ENCODE results near the gene KIRREL1.

Gene KIRREL1

DNA sequence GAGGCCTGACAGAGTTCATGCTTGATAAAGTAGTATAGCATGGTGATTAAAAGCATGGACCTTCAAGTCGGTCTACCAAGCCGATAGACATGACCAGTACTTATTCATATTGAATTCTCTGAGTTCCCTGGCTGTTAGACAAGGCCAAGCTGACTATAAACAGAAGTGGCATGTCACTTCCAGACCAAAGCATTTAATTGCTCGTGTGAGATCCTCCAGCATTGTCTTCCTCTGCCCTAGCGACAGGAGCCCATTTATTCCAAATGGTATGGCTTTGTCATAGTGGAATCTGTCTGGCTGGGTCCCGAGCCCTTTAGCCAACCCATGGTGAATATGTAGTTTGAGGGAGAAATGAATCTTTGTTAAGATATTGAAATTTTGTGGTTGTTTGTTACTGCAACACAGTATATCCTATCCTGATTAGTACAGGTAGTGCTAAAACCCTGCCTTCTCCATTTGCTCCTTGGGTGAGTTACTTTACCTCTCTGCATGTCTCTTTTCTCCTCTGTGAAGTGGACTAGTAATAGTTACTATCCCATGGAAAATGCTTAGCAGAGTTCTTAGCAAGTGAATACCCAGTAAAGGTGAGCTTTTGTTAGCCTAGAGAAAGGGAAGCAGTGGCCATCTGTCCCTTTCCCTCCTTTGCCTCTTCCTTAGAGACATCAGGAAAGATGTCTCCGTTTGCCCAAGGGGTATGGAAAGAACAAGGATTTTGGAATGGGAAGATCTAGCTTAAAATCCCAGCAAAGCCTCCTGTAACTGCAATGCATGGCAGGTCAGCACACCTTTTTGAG is 109.6 kb downstream of the KIRREL1 start:
- in situ Hi-C loops (cut with MboI; ENCODE audit: low sequenced_read_pairs), result no loop called here

DNA sequence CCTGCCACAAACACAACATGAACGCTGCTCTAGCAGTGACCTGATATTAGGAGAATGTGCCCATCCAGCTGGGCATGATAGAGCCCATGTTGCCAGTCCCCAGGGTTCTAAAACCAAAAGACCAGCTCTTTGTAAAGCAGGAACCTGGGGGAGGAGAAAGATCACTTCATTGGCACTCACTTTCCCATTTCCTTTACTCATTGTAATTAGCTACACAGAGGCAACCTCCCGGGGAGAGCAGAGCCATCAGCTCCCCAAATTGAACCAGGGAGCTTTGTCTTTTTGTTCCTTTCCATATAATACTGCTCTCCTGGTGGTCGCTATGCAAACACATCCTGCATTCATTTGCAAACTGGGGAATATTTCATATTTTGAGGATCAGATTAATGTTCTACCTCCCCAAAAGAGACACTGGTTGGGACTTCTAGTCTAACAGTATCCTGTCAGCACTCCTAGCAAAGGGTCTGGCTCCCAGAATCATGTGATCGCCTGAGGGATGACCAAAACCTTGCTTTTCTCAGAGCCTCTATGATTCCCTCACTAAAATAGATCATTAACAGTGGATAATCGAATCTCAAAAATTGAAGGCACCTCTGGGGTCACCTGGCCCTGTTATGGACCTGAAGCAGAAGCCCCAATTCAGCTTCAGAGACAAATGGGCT is 110.5 kb downstream of the KIRREL1 start:
- in situ Hi-C loops (cut with MboI; ENCODE audit: low sequenced_read_pairs), result no loop called here

DNA sequence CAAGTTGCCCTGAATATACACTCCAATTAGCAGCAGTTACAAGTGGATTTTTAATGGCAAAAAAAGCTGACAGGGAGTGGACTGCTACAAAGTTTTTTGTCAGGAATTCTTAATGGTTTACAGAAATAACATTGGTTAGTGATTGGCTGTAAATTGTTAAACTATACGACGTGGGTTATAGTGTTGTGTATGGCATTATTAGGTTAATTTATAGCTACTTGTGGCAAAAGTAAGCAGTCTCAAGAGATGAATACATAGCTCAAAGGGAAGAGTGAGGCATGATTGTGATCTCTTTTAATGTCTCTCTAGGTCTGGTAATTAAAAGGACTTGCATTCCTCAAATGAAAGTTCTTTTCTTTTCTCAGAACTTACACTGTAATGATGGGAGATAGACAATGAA is 111.4 kb downstream of the KIRREL1 start:
- in situ Hi-C loops (cut with MboI; ENCODE audit: low sequenced_read_pairs), result no loop called here

DNA sequence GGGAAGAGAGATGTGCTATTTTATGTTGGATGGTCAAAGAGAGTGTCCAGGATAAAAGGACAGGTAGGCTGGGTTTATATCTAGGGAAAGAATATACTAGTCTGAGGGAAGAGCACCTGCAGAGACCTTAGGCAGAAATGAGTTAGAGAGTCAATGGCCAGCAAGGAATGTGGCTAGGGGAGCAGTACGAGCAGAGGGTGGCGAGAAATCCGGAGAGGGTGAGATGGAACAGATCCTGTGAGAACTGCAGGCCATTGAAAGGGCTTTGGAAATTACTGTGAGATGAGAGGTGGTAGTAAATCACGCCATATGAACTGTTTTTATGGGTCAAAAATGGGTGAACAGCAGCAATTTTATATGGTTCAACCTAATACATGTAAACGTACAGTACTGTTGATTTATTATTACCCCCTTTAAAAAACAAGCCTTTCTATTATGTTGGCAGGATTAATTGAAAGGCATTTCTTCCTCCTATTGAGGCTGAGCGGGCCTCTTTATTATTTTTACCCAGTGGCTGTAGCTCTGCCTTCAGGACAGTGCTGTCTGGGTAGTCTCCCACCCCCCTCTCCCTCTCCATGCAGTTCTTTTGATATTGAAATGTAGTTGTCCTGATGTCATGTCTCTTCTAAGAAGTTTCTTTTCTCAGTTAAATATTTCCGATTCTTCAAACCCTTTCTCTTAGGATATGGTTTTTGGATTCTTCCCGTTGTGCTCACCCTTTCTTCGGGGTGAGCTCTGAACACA is 112.1 kb downstream of the KIRREL1 start:
- in situ Hi-C loops (cut with MboI; ENCODE audit: low sequenced_read_pairs), result no loop called here

DNA sequence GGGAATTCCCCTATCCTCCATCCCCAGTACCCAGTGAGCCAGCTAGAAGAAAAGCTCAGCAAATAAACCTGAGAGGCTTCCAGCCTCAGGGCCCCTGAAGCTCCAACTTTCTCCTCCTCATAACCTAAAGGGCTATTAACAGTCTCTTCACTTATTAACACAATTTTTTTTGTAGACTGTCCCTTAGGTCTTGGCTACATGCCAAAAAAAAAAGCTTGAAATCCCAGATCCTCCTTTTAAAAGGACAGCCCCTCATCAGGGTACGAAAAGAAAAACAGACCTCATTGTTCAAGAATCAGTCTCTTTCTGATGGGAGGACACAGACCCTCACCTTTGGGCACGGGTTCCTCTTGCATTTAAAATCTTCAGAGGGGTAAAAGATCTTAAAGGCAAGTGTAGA is 114.5 kb downstream of the KIRREL1 start:
- in situ Hi-C loops (cut with MboI; ENCODE audit: low sequenced_read_pairs), result no loop called here

DNA sequence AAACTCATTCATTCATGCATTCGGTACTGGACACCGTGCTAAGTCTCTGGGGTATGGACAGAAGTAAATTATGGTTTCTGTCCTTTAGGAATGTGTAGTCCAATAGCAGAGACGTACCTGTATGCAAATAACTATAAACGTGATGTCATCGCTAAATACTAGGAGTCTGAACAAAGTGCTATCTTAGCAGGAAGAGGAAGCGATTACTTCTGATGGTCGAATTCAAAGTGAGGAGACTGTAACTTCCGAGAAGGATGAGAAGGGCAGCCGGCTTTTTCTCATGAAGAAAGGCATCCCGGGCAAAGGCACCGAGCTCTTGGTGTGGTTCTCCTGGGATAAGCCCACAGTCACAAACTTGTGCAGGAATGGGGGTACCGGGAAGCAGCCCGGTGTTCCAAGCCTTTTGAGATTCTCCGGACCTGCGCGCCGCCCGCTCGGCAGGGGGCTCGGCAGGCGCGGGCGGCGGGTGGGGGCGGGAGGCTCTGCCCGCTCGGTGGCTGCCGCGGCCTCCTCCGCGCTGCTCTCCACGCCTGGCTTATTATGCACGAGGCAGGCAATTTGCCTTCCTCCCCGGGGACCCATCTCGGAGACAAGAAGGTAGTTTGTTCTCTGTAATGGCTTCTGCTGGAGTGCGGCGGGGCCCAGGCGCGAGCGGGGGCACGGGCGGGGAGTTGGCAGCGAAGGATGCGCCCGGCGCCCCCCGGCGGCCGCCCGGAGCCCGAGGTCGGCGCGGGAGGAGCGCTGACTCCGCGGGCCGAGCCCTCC is 119.7 kb downstream of the KIRREL1 start:
- in situ Hi-C loops (cut with MboI; ENCODE audit: low sequenced_read_pairs), result no loop called here

DNA sequence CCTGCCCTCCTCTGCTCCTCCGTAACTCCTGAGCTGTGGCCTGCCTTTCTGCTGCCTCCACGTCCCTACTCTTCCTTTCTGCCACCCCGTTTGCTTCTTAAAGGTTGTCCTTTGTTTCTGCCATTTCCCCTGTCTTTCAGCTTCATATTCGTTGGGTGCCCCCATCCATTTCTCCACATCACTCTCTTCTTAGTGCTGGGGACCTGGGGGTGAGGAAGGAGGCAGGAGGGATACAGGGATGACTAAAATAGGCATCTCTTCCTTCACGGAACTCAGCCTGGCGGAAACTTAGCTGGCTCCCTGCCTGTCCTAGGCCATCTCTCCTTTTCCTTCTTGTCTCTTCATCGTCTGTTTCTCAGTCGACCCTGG is 120.3 kb downstream of the KIRREL1 start:
- in situ Hi-C loops (cut with MboI; ENCODE audit: low sequenced_read_pairs), result no loop called here

DNA sequence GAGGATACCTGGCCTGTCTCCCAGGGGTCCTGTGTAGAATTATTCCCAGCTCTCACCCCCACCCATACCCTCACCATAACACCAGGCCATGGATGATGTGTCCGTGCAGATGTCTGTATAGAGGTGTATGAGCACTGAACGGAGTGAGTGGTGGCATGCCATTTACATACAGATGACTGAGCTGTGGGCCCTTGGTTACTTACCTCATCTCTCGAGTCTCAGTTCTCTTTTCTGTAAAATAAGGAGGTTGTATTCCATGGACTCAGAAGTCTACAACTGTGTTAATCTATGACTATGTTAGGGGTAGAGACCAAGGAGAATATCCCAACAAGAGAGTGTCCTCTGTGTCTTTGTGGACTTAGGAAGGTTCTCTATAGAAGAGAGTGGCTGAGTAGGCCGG is 121.7 kb downstream of the KIRREL1 start:
- in situ Hi-C loops (cut with MboI; ENCODE audit: low sequenced_read_pairs), result no loop called here

DNA sequence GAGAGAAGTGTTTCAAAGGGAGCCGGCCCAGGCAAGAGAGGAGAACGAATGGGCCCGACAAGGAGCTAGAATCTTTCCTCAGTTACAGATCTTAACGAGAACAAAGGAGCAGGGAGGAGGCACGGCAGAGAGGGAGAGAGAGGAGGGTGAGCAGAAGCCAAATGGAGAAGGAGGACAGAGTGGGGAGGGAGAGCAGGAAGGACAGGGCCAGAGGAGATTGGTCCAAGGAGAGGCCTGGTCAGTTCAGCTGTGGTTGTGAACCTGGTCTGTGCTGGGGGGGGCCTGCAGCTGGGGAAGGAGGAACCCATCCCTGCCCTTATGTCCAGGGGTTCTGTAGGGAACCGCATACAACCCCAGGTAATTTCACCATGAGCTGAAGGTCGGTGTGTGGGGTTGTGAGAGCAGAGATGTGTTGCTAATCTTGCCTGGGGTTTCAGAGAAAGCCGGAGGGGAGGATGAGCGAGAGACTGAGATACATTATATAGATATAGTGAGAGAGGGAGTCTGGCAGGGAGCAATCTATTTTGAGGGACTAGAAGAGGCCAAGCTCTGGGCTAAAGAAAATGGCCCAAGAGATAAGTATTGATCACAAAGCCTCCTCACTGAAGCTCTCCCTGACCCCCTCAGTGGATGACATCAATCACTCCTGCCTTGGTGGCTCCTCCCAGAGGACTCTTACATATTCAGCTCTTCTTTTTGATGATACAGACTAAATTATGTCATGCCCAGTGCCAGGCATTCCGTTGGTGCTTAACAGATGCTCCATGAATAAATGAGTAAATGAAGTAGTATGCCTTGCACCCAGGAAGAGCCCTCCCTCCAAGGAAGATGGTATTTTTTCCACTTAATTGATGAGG is 123.1 kb downstream of the KIRREL1 start:
- in situ Hi-C loops (cut with MboI; ENCODE audit: low sequenced_read_pairs), result no loop called here

DNA sequence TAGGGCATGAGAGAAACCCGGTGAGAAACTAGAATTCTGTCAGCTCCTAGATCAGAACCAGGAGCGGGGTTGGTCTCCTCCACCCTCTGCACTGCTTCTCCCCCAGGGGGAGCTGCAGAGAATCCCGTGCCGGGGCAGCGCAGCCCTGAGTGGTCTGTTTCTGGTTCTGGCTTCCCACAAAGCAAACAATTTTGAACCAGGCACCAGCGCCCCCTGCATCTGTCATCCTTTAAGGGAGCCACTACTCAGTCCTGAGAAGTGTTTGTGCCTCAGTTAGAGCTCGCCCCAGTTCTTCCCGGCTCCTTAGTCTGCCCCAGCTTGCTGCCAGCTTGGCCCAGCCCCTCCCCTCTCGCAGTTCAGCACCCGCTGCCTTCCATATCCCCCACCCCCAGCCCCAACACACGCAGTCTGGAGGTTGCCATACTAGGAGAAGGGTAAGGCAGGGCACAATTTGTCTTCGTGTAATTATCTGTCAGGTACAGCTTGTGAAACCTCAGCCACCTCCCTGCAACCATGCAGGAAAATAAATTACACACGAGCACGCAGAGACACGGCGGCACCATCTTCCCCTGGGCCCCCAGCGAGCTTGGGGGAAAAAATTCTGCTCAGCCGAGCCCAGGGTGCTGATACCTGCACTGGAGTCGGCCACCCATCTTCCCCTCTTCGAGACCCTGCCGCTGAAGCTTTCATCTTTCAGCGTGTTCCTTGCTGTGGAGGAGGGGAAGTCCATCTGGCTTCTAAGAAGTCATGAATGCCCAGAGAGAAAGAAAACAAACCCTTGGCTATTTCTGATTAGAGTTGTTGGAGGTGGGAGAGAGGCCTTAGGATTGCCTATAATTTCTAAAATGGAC is 124.6 kb downstream of the KIRREL1 start:
- in situ Hi-C loops (cut with MboI; ENCODE audit: low sequenced_read_pairs), result no loop called here

DNA sequence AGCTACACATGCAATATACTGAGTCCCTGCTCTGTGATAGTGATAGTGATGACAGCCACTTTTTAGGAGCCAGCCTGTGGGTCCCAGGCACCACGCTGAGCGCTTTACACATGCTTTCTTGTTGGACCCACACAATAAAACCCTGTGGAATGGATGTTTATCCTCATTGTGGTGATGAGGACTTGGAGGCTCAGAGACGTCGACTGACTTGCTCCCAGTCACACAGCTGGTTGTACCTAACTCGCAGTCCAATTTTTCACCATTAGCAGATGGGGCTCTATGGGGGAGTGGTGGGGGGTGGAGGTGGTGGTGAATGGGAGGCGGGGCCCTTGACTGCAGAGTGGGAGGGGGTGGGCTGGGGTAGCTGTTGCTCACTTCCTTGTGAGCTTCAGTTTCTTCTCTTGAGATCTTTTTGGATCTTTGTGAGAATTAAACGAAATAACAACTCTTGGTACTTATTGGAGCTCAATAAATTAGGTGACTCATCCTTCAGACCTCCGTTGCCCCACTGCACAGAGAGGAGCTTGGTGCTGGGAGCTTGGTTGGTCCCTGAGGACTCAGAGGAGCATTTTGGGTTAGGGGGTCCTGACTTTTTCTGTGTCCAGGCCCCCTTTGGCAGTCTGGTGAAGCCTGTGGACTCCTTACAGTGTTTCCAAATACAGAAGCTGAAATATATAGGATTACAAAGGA is 125.4 kb downstream of the KIRREL1 start:
- in situ Hi-C loops (cut with MboI; ENCODE audit: low sequenced_read_pairs), result no loop called here

DNA sequence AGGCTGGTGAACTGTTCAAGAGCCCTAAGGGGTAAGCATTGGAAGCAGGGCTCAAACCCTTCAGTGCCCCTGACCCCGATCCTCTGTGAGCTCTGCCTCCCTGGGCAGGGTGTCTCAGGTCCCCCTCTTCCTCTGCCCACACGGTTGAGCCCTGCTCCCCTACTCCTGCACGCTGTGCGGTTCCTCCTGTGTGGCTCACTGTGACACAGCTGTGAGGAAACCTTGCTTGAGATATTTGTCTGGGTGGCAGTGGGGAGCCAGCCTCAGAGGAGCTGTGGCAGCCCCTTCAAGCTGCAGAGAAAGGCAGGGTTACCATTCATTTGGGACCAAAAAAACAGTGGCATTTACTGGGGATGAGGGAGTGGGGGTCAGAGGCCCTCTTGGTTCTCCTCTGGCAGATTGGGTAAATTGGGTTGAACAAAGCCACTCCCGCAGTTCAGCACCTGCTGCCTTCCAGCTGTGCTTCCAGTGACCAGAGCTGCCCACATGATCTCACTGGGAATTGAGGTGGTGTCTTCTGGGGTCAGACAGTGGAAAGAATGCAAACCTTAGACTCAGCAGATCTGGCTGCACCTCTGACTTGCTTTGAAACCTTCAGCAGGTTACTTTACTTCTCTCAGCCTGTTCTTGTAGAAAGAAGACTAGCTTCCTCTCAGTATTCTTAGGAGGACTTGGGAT is 126.7 kb downstream of the KIRREL1 start:
- in situ Hi-C loops (cut with MboI; ENCODE audit: low sequenced_read_pairs), result no loop called here

DNA sequence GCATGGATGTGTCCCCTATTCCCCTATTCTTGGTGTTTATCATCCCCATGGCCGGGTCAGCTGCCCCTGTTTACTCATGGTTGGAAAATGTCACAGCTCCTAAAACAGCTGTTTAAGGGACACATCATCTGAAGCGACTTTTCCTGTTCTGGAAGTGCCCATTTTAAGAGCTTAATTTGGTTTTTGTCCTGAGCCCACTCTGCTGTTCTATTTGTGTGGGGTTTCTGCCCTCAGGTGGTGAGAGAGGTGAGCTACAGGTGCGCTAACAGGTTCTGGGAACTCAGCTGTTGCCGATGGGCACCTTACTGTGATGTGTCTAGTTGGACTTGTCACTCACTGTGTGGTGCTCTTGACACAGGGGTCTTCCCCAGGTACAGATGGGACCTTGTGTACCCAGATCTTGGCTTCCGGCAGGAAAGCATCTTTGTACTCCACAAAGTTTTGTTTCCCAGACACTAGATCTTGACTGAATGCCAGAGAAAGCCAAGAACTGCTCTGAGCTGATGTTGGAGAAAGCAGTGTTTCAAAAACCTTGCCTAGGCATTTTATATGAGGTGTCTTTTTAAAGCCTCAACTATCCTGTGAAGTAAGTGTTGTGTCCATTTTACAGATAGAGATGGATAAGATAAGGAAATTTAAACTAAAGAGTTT is 128.3 kb downstream of the KIRREL1 start:
- in situ Hi-C loops (cut with MboI; ENCODE audit: low sequenced_read_pairs), result no loop called here

DNA sequence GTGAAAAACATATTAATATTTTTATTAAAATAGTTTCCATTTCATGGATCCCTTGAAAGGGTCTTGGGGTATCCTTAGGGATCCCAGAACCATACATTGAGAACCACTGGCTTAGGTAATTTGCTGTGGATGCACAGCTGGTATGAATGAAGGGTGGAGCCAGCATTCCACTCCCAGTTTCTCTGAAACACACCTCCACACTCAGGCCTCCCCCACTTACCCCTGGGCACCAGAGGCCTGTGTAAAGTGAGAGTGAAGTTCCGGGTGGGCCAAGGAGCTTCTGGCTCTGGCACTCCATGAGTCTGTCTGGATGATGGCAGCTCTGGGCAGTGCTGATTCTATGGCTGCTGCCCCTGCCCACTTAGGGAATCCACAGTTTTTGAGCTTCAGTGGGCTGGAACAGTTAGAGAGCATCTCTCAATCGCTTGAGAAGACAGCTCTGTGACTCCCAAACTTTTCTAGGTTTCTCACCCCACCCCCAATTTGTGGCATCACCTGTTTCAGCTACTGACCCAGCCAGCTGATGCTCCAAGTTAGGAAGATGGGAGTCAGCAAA is 129.5 kb downstream of the KIRREL1 start:
- in situ Hi-C loops (cut with MboI; ENCODE audit: low sequenced_read_pairs), result no loop called here

DNA sequence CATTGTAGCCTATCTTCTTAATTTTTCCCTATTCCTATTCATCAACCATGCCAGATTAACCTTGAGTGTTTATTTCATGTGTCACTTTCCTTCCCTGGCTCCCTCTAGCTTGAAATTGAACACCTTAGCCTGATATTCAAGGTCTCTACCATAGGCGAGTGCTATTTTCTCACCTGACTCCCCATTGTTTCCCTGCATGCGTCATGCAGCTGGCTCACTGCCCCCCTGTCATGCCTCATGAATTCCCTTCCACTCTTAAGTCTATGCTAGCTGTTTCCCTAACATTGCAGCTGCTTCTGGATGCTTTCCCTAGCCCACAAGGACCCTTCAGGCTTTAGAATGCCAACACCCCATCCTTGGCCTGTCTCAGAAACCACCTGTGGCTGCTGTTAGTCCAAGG is 130.6 kb downstream of the KIRREL1 start:
- in situ Hi-C loops (cut with MboI; ENCODE audit: low sequenced_read_pairs), result no loop called here

DNA sequence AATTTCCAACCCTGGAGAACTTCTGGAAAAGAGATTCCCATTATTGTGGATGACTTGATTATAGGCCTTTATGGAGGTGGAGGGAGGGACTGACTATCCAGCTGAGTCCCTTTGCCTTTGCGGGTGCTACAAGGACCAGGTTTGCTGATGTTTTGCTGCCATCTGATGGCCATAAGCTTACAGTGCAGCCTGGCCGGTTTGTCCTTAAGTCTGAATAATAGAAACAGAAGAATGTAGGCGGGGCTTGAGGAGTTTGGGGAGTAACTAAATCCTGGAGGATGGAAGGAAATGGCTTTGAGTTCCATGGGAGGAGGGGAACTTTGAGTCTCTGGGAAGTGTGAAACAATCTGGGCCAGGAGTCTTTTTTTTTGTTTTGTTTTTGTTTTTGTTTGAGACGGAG is 131.6 kb downstream of the KIRREL1 start:
- in situ Hi-C loops (cut with MboI; ENCODE audit: low sequenced_read_pairs), result no loop called here

DNA sequence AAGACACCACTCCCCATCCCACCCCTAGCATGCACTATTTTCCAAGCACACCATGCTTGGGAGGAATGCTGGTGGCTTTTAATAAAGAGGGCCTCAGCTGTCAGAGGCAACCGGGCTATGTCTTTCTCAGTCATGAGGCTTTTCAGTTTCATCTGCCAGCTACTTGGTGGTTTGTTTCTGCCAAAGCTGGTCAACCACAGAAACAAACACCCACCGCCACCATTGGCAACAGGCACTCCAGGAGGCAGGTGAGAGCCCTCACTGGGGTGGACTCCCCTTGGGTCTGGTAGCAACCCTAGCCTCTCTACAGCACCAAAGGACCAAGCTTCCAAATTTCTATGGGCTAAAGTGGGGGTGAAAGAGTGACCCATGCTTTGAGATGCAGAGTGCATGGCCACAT is 133.0 kb downstream of the KIRREL1 start:
- in situ Hi-C loops (cut with MboI; ENCODE audit: low sequenced_read_pairs), result no loop called here
